ENCODE results near the gene ZDHHC19.
"Not testable (repeated sequence)": the region's sequence is repeated elsewhere in the genome, so short reads cannot be mapped to it uniquely, and the experiment has no call there.

DNA sequence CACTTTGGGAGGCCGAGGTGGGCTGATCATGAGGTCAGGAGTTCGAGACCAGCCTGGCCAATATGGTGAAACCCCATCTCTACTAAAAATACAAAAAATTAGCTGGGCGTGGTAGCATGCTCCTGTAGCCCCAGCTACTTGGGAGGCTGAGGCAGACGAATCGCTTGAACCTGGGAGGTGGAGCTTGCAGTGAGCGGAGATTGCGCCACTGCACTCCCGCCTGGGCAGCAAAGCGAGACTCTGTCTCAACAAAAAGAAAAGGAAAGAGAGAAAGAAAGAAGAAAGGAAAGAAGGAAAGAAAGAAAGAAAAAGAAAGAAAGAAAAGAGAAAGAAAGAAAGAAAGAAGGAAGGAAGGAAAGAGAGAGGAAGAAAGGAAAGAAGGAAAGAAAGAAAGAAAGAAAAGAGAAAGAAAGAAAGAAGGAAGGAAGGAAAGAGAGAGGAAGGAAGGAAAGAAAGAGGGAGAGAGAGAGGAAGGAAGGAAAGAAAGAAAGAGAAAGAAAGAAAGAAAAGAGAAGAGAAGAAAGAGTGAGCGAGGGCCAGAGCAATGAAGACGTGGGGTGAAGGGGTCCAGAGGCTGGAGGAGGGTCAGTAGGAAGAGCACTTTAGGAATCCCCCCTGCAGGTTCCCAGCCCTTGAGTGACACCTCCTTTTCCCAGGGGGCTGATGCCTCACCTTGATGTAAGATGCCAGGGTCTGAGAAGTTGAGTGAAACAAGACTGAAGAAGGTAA is 1.1 kb downstream of the ZDHHC19 start:
- not testable (repeated sequence) for TF ChIP-seq EZH2 (IDR thresholded peaks at IDR 0.05; ENCODE audit: low read length)
- TF ChIP-seq, protein P1, sequence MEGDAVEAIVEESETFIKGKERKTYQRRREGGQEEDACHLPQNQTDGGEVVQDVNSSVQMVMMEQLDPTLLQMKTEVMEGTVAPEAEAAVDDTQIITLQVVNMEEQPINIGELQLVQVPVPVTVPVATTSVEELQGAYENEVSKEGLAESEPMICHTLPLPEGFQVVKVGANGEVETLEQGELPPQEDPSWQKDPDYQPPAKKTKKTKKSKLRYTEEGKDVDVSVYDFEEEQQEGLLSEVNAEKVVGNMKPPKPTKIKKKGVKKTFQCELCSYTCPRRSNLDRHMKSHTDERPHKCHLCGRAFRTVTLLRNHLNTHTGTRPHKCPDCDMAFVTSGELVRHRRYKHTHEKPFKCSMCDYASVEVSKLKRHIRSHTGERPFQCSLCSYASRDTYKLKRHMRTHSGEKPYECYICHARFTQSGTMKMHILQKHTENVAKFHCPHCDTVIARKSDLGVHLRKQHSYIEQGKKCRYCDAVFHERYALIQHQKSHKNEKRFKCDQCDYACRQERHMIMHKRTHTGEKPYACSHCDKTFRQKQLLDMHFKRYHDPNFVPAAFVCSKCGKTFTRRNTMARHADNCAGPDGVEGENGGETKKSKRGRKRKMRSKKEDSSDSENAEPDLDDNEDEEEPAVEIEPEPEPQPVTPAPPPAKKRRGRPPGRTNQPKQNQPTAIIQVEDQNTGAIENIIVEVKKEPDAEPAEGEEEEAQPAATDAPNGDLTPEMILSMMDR (optimal IDR thresholded peaks at IDR 0.05 in 1 of 3, IDR thresholded peaks at IDR 0.05 in 1 of 3, conservative IDR thresholded peaks at IDR 0.05 in 1 of 3; ENCODE audit: extremely low read depth in 1 of 3, insufficient read depth in 2 of 3, low read length in 3 of 3), result not testable (repeated sequence)

Measured in keratinocyte (primary cell).